Stimulated activated CD8-positive, alpha-beta memory T cell treated with anti-CD3 and anti-CD28 coated beads, Interleukin-7, amount 100 ng/mL, for 48 hours (primary cell): ENCODE data around the gene PROSER2.
"Not testable (repeated sequence)": the region's sequence is repeated elsewhere in the genome, so short reads cannot be mapped to it uniquely, and the experiment has no call there.

ENCODE experiments used
- DNase-seq, 2 donors: peaks; one replicate each; pipeline ENCODE4 v3.0.0-alpha.2; 2020; ENCODE audit warnings: low read depth in 1 of 2; ENCODE audit errors: extremely low read depth in 1 of 2

Gene PROSER2

DNA sequence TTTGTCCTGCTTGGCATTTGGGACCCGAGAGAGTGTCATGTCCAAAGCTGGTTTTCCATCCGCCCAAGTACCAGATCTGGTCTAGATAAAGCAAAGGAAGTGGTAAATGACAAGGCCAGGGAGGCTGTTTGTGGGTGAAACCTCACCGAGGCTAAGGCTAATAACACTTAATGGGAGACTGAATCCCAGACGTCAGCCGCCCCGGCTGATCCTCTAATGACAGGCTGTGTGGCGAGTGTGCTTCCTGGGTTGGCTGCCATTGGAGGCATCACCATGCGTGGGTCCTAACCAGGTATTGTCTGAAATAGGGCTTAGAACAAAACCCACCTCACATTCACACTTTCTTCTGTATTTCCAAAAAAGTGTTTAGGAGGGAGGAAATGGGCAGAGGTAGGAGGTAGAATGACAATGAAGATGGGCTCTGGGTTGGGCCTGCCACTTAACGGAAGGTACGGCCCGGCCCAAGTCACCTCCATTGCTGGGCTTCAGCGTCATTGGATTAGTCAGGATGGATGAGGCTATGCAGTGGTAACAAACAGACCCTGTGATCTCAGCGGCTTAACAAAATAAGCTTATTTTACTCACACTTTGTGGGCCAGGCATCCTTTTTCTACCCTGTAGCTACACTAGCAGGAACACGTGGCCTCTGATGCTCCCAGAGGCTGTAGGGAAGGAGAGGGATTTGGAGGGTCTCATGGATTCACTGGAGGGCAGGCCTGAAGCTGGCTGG lies 59.7 kb downstream of the PROSER2 start:
- no peak for DNase-seq

DNA sequence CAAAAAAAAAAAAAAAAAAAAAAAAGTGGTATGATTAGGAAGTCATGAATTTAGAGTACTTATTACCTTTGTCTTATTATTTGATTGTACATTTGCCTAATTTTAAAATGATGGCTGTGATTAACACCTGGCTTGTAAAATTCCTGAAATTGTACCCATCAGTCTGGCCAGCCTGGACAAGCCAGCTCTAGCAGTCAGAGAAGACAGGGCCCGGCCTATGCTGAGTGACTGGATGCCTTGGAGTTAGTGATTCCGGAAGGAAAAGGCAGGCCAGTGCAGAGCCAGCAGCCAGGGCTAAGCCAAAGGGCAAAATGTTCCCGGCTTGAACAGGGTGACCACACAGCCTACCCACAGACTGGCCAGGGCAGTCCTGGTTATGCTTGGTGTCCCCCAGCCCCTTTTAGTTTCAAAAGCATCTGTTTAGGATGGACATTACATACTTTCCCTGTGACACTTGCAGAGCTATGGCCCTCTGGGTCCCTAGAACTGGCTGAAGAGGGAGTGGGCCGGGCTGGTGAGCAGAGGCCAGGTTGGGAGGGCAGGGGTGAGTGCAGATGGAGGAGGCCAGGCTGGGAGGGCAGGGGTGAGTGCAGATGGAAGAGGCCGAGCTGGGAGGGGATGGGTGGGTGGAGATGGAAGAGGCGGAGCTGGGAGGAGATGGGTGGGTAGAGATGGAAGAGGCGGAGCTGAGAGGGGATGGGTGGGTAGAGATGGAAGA lies 61.7 kb downstream of the PROSER2 start:
- DNase-seq = no peak

DNA sequence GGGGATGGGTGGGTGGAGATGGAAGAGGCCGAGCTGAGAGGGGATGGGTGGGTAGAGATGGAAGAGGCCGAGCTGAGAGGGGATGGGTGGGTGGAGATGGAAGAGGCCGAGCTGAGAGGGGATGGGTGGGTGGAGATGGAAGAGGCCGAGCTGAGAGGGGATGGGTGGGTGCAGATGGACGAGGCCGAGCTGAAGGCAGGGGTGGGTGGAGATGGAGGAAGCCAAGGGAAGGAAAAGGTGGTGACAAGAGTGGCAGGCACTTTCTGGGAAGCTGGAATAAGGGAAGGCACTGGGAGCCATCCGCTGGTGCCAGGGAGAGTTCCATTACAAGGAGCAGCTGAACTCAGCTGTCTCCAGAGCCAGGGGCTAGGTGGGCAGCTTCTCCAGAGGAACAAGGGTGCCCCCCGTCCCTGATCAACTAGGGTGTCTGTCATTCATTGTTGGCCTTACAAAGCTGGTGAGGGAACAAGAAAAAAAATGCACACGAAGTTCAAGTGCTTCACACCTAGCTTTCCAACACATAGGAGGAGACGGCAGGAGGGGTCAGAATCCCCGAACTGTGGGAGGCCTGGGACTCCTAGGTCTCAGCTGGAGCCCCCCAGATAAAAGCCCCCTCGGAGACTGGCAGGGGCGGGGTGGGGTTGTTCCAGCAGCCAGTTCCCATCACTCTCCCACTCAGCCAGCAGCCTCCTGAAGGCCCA lies 62.4 kb downstream of the PROSER2 start:
- DNase-seq = no peak

DNA sequence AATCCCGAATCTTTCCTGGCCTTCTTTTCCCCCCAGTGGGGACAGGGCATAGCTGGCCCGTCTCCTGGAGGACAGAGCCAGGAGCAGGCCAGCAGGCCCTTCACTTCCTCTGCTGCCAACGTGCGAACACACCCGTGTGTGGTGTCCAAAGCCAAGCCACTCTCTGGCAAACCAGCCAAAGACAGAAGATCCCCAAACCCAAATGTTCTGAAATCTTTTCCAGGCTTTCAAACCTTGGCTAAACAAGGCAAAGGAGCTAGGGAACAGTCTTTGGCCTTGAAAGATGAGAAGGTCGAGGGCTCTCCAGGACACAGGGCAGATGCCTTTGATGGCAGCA lies 63.0 kb downstream of the PROSER2 start:
- DNase-seq = no peak

DNA sequence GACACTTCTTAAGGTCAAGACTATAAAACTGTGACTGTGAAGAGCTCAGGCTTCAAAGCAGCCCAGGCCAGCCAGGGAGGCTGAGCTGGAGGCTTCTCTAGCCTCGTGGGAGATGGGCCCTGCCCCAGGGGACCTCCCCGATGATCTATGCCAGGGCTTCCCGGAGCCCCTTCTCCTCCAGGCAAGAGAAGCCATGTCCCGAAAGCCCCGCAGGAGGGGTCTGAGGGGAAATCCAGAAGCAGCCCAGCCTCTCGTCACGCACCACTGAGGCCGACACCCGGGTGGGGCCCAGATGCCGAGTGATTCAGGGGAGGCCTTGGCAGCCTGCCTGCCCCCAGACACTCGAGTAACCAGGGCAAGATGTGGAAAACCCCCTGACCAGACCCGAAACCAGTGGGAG lies 63.7 kb downstream of the PROSER2 start:
- no peak for DNase-seq

DNA sequence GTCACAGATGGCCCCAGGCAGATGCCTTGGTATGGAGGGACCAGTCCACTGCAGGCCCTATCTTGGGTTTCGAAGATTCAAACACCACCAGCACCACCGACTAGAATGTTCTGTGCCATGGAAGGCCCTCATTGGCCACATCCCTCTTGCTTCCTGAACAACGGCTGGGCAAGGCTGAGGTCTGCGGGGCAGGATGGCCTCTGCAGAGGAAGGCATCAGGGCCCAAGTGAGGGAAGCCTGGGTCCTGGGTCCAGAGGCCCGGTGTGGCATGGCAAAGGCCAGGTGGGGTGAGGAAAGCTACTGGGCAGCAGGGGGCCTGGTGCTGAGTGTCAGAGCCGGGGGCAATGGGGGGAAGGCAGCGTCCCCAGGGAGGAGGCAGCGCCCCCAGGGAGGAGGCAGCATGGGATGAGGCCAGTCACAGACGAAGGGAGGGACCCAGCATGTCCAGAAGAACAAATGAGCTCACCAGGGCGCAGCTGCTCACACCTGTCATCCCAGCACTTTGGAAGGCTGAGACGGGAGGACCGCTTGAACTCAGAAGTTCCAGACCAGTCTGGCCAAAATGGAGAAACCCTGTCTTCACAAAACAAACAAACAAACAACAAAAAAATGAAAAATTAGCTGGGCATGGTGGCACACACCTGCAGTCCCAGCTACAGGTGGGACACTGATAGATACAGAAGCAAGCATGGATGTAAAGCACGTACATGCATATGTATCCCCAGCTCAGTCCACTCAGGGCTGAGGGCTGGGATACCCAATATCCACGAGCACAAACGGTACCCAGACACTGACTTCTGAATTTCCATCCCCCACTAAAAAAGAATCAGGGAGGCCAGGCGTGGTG lies 64.4 kb downstream of the PROSER2 start:
- no peak for DNase-seq

DNA sequence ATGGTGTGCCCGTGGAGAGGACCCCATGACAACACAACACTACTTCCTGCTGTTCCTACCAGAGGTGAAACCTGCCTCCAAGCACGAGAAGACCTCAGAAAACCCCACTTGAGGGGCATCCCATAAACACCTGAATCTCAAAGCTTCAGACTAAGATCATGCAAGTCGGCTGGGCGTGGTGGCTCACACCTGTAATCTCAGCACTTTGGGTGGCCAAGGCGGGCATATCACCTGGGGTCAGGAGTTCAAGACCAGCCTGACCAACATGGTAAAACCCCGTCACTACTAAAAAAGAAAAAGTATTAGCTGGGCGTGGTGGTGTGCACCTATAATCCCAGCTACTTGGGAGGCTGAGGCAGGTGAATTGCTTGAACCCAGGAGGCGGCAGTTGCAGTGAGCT lies 66.1 kb downstream of the PROSER2 start:
- DNase-seq = not testable (repeated sequence)

DNA sequence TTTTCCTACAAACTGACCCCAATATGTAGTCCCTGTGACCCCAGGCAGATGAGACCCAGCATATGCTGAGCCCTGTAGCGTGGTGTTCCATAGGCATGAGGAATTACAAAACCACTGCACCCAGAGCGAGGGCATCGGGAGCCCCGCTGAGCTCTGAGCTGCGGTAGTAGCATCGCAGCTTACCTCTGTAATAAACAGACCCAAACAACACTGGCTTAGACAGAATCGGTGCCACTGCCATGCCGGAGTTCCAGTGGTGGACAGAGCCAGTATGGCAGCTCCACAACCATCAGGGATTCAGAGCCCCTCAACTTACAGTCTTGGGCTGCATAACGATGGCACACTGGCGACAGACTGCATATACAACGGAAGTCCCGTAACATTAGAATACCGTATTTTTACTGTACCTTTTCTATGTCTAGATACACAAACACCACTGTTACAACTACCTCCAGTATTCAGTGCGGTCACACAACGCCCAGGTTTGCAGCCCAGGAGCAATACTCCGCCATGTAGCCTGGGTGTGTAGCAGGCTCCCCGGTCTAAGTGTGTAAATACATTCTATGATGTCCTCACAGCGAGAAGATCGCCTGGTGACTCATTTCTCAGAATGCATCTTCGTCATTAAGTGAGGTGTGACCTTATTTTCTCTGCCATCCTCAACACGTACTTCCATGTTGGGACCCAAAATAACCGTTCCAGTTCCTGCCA lies 68.8 kb downstream of the PROSER2 start:
- DNase-seq = no peak

DNA sequence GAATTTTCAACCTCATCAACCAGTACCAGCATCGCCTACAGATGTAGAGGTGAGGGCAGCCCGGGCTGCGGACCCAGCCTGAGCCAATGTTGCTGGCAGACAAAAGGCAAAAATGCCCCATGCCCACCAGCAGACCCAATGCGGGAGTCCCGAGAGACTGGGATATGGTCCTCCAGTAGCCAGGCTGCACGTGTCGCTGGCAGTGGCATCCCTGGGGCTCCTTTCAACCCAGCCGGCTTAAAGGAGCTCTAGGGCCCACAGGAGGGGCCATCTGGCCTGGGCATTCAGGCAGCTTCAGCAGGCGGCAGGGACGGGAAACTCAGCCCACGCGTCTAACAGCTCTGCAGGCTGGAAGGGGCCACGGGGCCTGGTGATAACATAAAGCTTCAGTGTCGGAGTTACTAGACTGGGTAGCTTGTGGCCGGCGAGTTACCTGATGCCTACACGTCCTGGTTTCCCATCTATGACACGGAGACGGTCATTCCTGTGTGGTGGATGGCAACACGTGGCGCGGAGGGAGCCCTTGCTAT lies 70.7 kb downstream of the PROSER2 start:
- DNase-seq = no peak

DNA sequence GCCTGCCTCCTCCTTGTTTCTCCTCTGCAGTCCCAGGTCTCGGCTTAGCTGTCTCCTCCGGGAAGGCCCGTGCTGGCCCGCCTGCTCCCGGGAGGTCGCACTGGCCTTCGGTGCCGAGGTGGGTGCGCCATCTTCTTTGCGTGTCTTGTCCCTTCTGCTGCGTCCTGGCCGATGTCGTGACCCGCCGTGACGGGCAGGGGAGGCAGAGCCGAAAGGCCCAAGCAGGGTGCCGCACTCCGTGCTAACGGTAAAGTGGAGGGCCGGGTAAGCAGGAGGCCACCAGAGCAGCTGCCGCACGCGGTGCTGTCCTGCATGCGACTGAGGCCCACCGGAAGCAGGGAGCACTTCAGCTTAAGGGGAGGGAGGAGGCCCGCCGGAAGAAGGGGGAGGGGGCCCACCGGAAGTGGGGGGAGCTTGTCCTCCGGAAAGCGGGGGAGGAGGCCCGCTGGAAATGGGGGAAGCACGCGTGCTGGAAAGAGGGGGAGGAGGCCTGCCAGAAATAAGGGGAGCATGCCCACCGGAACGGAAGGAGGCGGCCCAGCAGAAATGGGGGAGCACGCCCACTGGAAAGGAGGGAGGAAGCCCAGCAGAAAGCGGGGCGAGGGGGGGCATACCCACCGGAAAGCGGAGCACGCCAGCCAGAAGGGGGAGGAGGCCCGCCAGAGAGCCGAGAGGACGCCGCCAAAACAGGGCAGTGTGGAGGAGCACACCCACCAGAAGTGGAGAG lies 71.4 kb downstream of the PROSER2 start:
- no peak for DNase-seq

DNA sequence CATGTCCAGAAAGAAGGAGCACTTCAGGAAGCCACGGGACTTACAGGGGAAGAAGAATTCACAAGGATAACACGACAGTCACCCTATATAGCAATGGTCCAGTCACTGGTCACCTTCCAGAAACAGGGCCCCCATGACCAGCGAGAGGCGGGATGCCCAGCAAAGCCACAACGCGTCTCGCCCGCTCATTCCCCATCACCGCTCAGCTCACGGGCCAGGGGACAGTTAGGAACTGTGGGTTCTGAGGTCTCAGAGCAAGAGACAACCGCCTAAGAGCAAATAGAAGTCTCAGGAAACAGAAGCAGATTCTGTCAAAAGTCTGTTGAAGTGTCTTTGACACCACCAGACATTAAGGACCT lies 71.9 kb downstream of the PROSER2 start:
- no peak for DNase-seq

DNA sequence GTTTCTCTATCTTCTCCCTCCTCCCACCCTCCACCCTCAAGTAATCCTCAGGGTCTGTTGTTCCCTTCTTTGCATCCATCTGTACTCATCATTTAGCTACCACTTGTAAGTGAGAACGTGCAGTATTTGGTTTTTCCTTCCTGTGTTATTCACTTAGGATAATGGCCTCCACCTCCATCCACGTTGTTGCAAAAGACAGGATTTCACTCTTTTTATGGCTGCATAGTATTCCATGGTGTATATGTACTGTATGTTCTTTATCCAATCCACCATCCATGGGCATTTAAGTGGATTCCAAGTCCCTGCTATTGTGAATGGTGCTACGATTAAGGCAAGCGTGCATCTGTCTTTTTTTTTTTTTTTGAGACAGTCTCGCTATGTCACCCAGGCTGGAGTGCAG lies 72.4 kb downstream of the PROSER2 start:
- no peak for DNase-seq

DNA sequence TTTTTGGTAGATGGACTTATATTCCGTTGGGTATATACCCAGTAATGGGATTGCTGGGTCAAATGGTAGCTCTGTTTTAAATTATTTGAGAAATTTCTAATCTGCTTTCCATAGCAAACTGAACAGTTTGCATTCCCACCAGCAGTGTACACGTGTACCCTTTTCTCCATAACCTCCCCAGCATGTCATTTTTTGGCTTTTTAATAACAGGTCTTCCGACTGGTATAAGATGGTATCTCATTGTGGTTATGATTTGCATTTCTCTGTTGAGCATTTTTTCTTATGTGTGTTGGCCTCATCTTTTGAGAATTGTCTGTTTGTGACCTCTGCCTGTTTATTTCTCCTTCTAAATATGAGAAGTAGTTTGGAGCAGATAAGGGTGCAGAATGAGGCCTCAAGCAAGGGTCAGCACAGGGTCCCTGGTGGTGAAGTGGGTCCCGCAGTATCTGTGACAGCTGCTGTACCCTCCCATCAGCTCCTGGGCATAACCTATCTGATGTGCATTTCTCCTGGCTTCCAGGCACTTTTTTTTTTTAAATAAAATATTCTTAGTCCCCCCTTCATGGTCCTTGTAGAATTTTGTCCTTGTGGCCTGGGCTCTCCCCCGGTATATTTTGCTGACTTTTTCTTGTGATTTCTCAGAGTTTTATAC lies 73.5 kb downstream of the PROSER2 start:
- DNase-seq = no peak

DNA sequence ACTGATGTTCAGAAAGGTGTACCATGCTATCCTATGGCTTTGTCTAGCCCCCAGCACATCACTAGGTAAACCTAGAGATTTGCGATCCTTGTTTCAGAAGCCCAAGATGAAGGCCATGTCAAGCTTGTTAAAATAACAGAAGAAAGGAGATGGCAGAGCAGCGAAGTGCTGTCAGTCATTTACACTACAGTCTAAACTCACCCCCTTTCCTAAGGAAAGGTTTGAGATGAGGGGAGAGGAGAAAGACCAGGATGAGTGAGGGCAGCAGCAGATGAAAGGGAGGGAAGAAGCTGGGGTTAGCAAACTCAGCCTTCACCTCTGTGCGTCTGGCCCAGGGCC lies 74.8 kb downstream of the PROSER2 start:
- DNase-seq = no peak

DNA sequence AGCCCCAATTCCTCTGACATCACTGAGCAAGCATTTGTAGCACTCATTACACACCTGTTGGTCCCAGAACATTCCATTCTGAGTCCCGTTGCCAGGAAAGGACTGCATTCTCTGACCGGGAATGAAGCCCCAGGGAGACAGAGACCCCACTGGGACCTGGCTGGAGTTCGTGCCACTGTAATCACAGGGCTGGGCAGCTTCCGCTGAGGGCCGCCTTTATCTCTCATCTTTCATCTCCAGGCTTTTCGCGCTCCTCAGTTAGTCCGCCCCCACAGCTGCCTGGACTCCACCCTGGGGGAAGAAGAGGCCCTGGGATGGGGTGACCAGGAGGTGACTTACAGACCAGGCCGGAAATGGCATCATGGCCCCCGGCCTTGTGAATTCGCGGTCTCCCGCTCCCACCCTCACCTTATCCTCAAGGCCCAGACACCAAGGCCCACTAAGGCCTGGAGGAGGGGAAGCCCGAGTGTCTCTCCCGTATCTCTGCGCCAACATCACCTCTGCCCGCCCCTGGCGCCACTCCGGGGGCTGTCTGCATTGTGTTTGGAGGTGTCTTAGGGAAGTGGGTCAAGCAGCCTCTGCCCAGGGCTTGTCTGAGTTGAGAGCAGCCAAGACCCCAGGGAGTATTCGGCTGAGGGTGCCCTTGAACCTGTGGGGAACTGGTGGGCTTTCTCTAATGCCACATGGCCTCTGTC lies 75.4 kb downstream of the PROSER2 start:
- no peak for DNase-seq

DNA sequence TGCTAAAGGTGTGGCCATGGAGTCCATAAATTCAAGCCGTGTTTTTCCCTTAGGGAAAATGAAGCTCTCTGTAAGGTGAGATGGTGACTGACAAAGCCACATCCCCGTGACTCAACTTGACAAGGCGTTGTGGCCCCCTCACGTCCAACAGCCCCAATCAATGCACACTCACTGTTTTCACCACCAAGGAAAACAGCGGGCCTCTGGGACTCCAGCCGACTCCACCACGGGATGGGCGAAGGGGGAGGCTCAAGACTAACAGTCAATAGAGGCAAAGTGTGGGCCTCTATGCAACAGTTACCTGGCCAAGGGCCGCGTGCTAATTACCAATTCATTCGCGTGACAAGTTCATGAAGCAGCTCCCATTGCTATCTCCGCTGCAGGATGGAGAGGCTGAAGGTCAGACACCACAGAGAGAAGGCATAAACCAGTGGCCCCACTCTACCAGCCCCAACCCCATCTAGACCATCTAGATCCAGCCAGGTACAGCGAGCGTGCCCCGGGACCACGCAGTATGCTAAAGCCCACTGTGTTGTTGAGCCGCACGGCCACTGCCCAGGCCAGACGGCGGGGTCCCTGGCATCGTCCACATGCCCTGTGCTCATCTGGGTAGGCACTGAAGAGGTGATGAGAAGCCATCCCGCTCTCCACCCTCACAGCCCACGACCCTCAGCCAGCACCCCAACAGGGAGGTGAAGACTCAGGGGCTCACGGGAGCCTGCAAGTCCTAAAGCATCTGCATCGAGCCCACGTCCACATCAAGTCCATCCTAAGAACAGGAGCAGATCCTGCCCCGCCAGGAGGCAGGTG lies 76.1 kb downstream of the PROSER2 start:
- no peak for DNase-seq

DNA sequence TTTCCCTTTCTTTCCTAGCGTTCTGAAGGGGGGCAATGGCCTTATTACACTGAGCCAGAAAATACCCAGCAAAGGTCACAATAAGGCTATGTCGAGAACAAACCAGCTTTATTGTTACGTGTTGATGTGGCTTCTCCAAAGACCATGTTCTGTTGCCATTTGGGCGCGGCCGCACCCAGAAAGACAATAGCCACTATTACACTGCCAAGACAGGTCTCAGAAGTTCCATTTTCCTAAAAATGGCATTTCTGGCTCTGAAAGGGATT lies 77.8 kb downstream of the PROSER2 start:
- DNase-seq = no peak

DNA sequence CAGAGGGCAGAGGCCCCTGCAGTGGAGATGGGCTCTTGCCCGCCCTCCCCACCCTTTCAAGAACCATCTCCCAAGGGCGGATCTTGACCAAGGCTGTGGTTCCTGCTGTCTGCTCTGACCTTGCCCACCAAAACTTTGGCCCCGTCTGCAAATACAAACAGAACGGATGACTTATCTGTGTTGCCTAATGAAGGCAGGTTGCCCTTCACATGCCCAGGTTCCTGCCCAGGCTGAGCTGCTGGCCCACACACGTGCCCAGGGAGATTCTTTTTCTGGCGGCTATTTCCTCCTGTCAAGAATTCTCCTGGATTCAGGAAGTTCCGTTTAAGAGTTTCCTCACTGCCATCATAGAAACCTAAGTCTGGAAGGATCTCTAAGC lies 78.3 kb downstream of the PROSER2 start:
- DNase-seq = no peak
